ENCODE results near the gene RASEF.
"Not testable (repeated sequence)": the region's sequence is repeated elsewhere in the genome, so short reads cannot be mapped to it uniquely, and the experiment has no call there.

Gene RASEF

DNA sequence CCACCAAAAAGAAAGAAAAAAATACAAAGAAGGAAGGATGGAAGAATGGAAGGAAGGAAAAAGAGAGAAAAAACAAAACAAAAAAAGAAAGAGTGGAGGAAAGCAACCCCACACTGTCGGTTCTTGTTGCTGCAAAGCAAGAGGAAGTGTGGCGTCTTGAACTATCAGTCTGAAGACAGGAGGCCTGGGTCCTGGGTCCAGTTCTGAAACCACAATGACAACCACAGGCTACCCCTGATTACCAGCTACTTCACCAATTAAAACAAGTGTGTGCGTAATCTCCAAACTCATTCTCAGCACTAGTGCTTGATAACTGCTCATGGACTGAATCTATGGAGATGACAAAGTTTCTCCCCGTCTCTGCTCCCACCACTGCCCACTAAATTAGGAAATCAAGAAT, 93.7 kb downstream of the RASEF start:
- DNase-seq, result no peak

DNA sequence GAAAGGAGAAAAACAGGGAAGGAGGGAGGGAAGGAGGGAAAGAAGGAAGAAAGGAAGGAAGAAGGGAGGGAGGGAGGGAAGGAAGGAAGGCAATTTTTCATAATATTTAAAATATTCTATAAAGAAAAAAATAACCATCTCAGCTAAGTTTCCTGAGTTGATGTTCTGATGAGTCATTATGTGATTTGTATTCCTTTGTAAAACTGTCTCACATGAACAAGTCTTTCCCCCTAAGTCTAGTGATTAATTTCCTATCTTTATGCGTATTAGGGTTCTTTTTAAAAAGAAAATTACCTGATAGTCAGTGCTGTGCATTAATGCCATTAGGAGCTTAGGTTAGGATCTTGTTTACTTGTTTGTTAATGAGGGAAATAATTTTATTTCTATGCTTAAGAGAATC, 94.1 kb downstream of the RASEF start:
- DNase-seq, result no peak

DNA sequence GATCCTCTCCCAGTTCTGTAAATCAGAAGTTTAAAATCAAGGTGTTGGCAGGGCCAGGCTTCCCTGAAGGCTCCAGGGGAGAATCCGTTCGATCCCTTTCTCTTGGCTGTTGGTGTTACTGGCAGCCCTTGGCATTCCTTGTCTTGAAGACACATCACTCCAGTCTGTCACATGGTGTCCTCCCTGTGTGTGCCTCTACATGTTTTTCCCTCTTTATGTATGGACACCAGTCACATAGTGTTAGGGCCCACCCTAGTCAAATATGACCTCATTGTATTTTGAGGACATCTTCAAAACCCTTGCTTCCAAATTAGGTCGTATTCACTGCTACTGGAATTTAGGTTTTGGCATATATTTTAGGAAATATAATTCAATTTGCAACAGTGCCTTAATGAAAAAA, 94.6 kb downstream of the RASEF start:
- DNase-seq, result no peak

DNA sequence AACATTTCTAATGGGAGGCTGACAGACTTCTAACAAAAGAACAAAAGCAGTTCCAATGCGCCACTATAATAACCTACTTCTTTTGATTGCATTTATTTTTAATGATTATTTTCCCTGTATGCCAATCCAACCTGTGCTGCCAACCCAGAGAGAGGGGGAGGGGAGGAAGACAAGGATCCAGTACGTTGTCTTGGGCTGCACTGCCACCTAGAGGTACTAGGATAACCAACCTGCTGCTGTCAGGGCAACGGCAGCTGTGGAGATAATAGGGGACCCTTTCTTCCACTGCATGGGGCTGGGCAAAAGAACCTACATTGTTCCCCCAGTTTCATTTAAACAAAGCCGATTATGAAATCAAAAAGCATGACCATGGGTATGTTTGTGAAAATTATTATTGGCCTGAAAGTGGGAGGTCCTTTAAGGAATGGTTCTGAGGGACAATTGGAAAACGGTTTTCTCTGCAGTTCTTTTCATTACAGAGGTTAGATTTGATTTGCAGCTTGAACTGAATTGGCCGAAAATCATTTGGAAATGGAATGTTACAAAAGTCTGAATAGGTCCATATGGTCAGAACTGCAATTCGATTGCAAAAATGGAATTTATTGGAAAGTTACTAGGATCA, 101.3 kb downstream of the RASEF start:
- peak; percentile 63 for DNase-seq

DNA sequence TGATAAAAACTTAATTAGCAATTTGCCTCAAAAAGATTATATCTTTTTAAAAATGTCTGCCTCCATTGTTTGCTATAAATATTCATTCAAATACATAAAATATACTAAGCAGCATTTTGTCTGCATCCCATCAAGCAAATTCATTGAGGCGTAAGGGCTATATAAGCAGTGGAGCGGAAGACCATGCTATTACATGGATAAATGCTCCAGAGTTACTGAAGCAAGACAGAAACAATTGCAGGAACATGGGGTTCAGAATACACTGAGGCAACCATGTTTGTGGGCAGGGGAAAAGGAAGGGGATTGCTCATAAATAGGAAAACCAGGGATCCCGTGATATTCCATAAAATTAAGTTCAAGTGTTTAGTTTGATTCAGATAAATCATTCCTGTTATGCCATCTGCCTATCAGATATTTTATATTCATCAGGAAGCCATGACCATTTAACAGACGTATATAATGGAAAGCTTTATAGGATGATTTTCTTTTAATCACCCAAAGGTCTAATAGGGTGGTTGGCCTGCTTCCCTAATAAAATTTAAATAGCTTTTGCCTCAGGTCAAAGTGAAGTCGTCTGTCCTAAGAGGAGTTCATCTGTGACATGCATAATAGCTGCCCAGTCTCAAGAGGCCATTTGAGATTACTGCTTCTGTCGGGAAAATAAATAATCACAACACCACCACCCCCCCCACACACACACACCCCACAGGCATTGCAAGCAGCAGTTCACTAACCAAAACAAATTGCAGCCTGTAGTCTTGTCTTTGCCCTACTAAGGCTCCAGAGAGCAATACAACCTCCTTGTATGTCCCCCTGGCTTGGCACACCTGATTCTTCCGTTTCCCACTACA, 105.2 kb downstream of the RASEF start:
- DNase-seq, result no peak

DNA sequence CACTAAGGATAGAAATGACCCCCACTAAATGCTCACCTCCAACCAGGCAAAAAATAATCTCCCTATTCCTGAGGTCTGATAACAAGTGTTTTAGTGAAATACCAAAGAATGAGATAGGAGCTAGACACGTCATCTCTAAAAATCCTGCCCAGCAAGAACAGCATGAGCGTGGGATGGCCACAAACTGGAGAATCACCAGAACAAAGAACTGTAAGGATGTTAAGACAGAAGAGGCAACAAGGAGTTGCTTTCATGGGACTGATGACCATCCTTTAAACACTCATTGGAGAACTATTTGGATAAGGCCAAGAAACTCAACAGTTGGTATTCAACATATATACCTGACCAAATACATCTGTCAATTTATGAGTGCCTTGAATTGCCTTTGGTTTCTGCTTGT, 113.7 kb downstream of the RASEF start:
- DNase-seq, result no peak

DNA sequence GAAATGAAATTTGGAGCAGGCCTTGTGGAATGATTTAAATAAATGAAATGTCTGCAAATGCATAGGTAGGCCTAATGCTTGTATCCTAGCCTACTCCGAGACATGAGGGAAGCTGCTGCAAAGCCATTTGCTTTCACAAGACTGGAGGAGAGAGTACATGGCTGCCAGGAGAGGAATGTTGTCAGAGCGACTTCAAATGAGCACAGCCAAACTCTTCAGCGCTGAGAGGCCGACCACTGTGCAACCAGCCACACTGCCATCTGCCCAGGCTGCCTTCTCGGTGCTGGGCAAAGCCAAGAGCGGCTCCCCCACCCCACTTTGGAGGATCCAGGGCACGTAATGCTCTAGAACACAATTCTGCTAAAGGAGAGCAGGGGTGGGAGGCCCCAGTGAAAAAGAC, 122.6 kb downstream of the RASEF start:
- no peak for DNase-seq

DNA sequence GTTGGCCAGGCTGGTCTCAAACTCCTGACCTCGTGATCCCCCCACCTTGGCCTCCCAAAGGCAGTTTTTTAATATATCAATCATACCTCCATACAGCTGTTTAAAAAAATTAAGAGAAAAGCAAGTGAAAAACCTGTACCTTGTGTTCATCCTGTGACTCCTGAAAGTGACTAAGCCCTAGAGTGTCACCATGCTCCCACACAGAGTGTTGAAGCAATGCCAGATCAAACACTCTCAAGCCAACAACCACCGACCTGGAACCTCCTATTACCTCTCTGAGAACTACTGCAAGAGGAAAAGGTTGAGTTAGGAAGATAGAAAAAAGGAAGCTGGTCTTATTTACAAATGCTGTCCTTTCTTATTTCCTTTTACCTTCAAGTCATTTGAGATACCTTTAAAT, 123.5 kb downstream of the RASEF start:
- DNase-seq, result no peak

DNA sequence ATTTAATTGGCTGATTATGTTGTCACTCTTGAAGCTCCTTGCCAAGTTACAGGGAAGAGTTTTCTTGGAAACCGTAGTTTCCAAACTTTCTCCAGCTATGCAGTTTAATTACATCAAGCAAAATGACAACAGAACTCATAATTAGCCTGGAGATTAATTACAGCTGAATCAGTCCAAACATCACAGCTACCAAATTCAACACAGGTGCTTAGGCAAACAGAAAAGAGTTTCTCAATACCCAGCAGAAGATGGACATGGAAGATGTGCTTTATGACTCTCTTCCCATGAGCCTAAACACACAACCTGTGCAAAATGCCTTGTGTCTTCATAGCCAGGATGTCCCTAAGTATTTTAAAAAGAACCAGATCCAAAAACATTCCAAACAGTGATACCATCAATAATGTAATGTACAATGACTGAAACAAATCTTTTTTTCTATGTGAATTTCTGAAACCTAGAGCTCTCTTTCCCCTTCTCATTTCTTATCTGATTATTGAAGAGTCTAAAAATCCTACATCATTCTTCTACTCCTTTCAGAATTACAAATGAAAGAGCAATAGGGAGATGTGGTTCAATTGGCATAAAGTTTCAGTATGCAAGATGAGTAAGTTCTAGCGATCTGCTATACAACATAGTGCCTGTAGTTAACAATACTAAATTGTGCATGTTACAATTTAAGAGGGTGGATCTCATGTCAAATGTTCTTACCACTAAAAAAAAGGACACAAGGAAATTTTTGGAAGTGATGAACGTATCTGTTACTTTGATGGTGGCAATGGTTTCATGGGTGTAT, 124.3 kb downstream of the RASEF start:
- no peak for DNase-seq

DNA sequence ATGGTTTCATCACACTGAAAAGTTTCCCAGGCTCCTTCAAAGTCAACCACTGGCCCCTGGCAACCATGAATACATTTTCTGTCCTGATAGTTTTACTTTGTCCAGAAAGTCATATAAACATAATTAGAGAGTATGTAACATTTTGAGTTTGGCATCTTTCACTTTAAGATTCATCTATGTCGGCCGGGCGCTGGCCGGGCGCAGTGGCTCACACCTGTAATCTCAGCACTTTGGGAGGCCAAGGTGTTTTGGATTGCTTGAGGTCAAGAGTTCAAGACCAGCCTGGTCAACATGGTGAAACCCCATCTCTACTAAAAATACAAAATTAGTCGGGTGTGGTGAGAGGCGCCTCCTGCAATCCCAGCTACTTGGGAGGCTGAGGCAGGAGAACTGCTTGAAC, 126.4 kb downstream of the RASEF start:
- not testable (repeated sequence) for DNase-seq

DNA sequence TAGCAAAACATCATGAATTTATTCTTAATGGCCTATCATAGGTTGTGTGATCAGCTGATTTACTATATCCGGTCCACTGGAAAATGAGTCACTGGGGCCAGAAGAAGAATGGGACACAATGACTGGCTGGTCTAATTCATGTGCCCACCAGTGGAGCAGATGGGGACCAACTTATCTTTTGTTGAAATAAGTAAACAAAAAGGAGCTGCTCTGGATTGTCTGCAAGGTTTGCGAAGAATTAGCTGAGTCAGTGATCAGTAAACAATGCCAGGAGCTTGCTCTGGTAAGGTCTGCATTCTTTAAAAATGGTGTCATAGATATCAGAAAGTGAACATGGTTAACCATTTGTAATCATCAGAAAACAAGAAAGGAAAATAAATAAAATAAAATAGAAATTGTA, 128.0 kb downstream of the RASEF start:
- no peak for DNase-seq

DNA sequence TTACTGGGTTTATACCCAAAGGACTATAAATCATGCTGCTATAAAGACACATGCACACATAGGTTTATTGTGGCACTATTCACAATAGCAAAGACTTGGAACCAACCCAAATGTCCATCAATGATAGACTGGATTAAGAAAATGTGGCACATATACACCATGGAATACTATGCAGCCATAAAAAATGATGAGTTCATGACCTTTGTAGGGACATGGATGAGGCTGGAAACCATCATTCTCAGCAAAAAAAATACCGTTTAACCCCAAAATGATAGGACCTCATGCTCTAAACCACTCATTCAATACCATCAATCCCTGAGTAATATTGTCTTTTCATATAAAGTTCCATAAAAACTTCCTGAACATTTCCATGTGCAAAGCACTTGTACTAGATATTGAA, 128.9 kb downstream of the RASEF start:
- DNase-seq, result not testable (repeated sequence)

DNA sequence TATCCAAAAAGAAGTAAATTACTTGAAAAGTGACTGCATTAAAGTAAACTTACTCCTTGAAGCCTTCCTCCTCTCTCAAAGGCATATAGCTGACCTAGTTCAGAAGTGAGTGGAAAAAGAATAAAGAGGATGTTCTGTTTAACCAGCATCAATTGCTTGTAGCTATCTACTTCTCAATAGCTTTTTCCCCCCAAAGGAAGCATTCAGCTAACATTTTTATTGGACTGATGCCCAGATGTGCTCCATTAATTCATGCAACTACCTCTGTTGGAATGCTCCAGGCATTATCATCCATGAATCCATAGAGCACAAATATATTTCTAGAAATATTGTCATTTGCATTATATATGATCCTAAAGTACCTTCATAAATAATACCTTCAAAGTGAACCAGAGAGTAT, 132.8 kb downstream of the RASEF start:
- no peak for DNase-seq
